Hepatocyte (in vitro differentiated cells): ENCODE results near the gene ILF3.

Experiments used
- CTCF ChIP-seq: fragments of 200-600 bp; sonication (generic); IDR thresholded peaks from 2 replicates; pipeline ENCODE4 v1.5.1; 2016; ENCODE audit warnings: antibody characterized with exemption, mild to moderate bottlenecking; ENCODE audit not compliant: poor library complexity
- EZH2 ChIP-seq: fragments of 200-600 bp; sonication (generic); IDR thresholded peaks from 2 replicates; pipeline ENCODE4 v1.6.1; 2016; ENCODE audit warnings: antibody characterized with exemption, mild to moderate bottlenecking, borderline replicate concordance
- EZH2phosphoT487 ChIP-seq: fragments of 200-600 bp; sonication (generic); IDR thresholded peaks from one replicate; pipeline ENCODE4 v1.6.1; 2018; ENCODE audit warnings: antibody characterized with exemption, mild to moderate bottlenecking, low read depth, moderate library complexity; ENCODE audit not compliant: unreplicated experiment, severe bottlenecking

- no peak for TF ChIP-seq EZH2phosphoT487
- TF ChIP-seq CTCF, result no peak
- TF ChIP-seq EZH2, result no peak
Measured at GRCh38 chr19:10651851-10652250, 2.3 kb upstream of the ILF3 start.
